ENCODE measurements around the gene CDH4.

DNA sequence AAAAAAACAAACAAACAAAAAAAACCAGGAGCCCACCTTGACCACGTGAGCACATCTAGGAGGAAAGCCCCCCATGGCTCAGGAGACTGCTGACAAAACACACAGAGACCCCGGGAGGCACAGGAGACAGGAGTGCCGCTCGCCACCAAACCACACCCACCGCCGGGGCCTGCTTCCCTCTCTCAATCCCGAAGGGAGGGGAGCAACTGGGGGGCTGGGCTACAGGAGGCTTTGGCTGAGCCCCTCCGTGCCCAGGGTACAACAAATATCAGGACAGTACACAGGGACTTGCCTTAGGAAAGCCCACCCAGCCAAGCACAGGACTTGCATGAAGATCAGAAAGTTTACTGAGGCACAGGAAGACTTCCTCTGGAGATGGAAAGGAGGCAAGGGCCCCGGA is 711.1 kb downstream of the CDH4 start:
- no peak for TF ChIP-seq POLR2A (IDR thresholded peaks at IDR 0.05; ENCODE audit: low read length)
- TF ChIP-seq GATA1 (IDR thresholded peaks at IDR 0.05; ENCODE audit: low read depth, low read length): no peak
